HG03159 (cell line): ENCODE results near the gene PERCC1.

ENCODE experiments used
- ATAC-seq: cut with Tn5 transposase; IDR thresholded peaks from one replicate; pipeline ENCODE4 v1.9.1; 2021; ENCODE audit warnings: mild to moderate bottlenecking, moderate library complexity; ENCODE audit not compliant: unreplicated experiment

PERCC1 gene

GRCh38 chr16:1408171-1408837, 22.6 kb upstream of the PERCC1 start:
- ATAC-seq = peak; percentile 72

- ATAC-seq = no peak
These were observed 18.0 kb upstream of the PERCC1 start for GRCh38 chr16:1412847-1413246.

- peak; percentile 41 for ATAC-seq
These were observed 17.0 kb upstream of the PERCC1 start for GRCh38 chr16:1413684-1414531.

GRCh38 chr16:1414532-1415260, 16.2 kb upstream of the PERCC1 start, which contains the start of gene UNKL:
Gene UNKL, minus strand, starts transcription at chr16:1414704. Its CDS starts 13 bp downstream, at chr16:1414691.
- ATAC-seq = peak; percentile 53

GRCh38 chr16:1416521-1416941, 14.3 kb upstream of the PERCC1 start:
- ATAC-seq = no peak

- ATAC-seq = peak; percentile 1
These were observed 10.8 kb upstream of the PERCC1 start for GRCh38 chr16:1420111-1420539.

GRCh38 chr16:1422076-1422475, 8.8 kb upstream of the PERCC1 start:
- ATAC-seq = no peak

- no peak for ATAC-seq
These were observed 6.8 kb upstream of the PERCC1 start for GRCh38 chr16:1424028-1424427.

- no peak for ATAC-seq
These were observed 5.1 kb upstream of the PERCC1 start for GRCh38 chr16:1425616-1426370.

GRCh38 chr16:1426734-1427471, 4.0 kb upstream of the PERCC1 start:
- no peak for ATAC-seq

- no peak for ATAC-seq
These were observed 3.1 kb upstream of the PERCC1 start for GRCh38 chr16:1427473-1428461.

- no peak for ATAC-seq
These were observed 2.4 kb upstream of the PERCC1 start for GRCh38 chr16:1428511-1428910.

GRCh38 chr16:1429012-1429411, 1.9 kb upstream of the PERCC1 start:
- no peak for ATAC-seq

GRCh38 chr16:1429631-1430030, 1.2 kb upstream of the PERCC1 start:
- no peak for ATAC-seq

- ATAC-seq = no peak
These were observed 592 bp upstream of the PERCC1 start for GRCh38 chr16:1430214-1430758.

GRCh38 chr16:1431497-1432270, 806 bp downstream of the PERCC1 start:
- no peak for ATAC-seq

- no peak for ATAC-seq
These were observed 1.7 kb downstream of the PERCC1 start for GRCh38 chr16:1432388-1433262.
